SK-N-MC (cell line): ENCODE results near the gene UBD.

ENCODE experiments used
- DNase-seq: peaks from one replicate; pipeline ENCODE4 v3.0.0-alpha.2; 2011; ENCODE audit warnings: low read depth, low spot score
- H3K27ac ChIP-seq: fragments of 200-600 bp; sonication (generic); 2 replicates; pipeline ENCODE4 v1.5.1; 2016; ENCODE audit warnings: mixed run types
- H3K36me3 ChIP-seq: fragments of 200-600 bp; sonication (generic); 2 replicates; pipeline ENCODE4 v1.6.1; 2017; ENCODE audit warnings: antibody characterized with exemption, low read length, mixed read lengths; ENCODE audit not compliant: insufficient read depth
- H3K4me3 ChIP-seq: fragments of 200-600 bp; sonication (generic); 2 replicates; pipeline ENCODE4 v1.5.1; 2016
- H3K9ac ChIP-seq: fragments of 200-600 bp; sonication (generic); 2 replicates; pipeline ENCODE4 v1.8.0; 2017; ENCODE audit warnings: mixed run types, mixed read lengths; ENCODE audit not compliant: insufficient read length
- H3K9me3 ChIP-seq: fragments of 200-600 bp; sonication (generic); 2 replicates; pipeline ENCODE4 v1.6.1; 2017; ENCODE audit warnings: low read depth, mild to moderate bottlenecking, antibody characterized with exemption, low read length, moderate library complexity, mixed read lengths
- EZH2 ChIP-seq: fragments of 200-600 bp; sonication (generic); IDR thresholded peaks from one replicate; pipeline ENCODE4 v1.6.1; 2017; ENCODE audit warnings: antibody characterized with exemption
- FOXP2 ChIP-seq: optimal IDR thresholded peaks from 2 replicates; pipeline ENCODE3; 2011; ENCODE audit warnings: mild to moderate bottlenecking, moderate library complexity; ENCODE audit not compliant: insufficient read depth; ENCODE audit errors: extremely low read length, control extremely low read depth
- POLR2AphosphoS5 ChIP-seq: IDR thresholded peaks from 2 replicates; pipeline ENCODE4 v1.6.1; 2012; ENCODE audit warnings: mild to moderate bottlenecking, low read depth, low read length, borderline replicate concordance

UBD gene

DNA sequence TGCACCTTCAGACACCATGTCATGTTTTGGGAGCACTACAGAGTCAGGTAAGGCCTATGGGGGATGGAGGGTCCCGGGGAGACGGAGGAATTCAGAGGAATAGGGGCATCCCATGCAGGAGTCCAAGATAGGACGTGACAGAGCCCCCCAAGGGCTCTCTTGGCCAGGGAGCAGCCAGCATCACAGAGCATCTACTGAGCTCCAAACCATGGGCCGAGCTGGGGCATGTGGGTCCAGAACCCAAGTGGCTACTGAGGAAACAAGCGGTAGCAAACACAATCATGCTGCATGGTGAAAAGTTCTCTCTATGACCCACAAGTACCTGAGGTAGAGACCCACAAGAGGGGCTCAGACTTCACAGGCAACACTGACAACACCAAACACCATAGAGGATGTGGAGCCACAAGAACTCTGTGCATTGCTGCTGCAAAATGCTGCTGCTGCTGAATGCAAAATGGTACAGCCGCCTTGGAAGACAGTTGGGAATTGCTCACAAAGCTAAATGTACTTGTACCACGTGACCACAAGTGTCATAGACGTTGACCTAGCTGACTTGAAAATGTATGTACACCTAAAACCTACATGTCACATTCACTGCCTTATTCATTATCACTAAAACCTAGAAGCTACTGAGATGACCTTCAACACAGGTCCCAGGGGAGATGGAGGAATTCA is 38.4 kb downstream of the UBD start:
- no peaks in the 10 kb centered on the region for H3K36me3 ChIP-seq
- TF ChIP-seq POLR2AphosphoS5 (no peak), EZH2 (no peak), FOXP2 (no peak)
- no peak overlapping the region for H3K27ac ChIP-seq
- no peaks in the 10 kb centered on the region for H3K9me3 ChIP-seq
- no peak overlapping the region for H3K4me3 ChIP-seq
- no peak overlapping the region for H3K9ac ChIP-seq
- DNase-seq: no peak

DNA sequence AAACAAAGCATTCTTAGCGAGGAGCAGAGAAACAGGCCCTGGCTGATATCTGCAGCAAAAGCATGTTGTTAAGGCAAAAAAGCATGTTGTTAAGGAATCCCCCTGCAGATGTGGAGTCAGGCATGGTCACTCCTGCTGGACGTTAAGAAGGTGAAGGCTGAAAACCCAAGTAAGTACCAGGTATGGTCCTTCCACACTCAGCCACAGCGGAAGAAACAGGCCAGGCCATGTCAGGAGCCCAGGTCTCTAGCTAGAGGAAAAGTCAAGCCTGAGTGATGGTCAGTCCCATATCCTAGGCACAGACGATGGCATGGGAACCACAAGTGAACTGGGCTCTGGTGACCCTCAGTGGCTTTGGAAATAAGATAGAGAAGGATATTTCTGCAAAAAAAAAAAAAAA is 39.3 kb downstream of the UBD start:
- H3K9ac ChIP-seq: no peak overlapping the region
- H3K36me3 ChIP-seq: no peaks in the 10 kb centered on the region
- no peaks in the 10 kb centered on the region for H3K9me3 ChIP-seq
- no peak overlapping the region for H3K27ac ChIP-seq
- DNase-seq: no peak
- TF ChIP-seq POLR2AphosphoS5 (no peak), EZH2 (no peak), FOXP2 (no peak)
- H3K4me3 ChIP-seq: no peak overlapping the region

DNA sequence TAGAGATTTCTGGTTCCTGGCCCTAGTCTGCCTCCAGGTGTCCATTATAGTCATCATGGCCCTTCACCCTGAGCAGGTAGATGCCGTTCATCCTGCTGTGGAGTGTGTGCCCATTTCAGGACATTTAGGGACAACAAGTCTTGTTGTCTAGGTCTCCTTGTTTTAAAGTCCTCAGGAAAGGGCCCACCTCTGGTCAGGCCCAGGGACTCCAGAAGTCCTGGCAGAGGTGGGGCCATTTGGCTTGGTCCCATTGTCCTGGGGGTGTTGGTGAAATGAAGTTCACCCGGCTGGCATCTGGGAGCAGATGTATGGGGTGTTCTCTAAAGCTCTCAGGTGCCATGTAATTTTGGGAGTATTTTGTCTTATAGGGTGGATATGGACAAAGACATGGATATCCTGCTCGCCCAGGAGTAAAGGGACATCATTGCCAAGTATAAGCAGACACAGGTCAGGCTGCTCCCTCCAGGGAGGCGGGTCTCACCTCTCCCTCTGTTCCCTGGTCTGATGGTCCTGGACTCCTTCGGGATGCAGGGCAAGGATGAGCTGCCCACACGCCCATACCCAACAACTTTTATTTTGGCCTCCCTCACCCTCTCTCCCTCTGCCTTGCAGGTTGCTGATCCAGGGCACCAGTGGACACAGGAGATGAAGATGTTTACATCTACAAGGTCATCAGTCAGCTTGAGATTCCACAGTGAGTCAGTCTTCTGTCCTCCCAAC is 40.1 kb downstream of the UBD start:
- DNase-seq: no peak
- no peak overlapping the region for H3K9ac ChIP-seq

DNA sequence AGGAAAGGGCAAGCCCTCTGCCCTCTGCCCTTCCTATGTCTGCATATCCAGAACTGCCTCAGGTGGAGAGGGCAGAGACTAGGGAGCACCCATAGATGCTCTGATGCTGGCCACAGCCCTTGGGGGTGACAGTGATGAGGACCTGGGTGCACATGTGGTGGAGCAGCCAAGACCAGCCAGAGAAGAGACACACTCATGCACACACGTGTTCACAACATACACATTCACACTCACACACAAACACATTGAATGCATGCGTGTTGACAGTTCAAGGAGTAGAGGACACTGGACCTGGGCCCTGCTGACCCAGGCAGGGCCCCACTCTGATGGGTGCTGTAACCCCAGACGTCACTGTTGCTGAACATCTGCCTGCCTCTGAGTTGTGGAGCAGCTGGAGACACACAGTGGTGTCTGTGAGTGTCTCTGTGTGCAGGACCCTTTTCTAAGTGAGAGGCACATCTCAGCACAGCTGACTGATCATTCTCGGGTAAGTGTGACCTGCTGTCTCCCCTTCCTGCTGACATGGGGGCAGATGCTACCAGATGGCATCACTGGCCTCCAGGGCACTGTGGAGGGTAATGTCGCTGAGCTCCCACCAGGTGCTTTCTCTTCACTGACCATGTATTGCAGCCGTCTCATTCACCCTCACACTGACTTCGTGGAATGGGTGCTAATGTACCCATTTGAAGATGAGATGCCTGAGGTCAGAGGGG is 41.6 kb downstream of the UBD start:
- Histone ChIP-seq H3K27ac (no peak overlapping the region), H3K9ac (no peak overlapping the region), H3K36me3 (no peaks in the 10 kb centered on the region), H3K9me3 (no peaks in the 10 kb centered on the region), H3K4me3 (no peak overlapping the region)
- DNase-seq: no peak
- TF ChIP-seq POLR2AphosphoS5 (no peak), EZH2 (no peak), FOXP2 (no peak)

More for the DNA sequence above, 40.1 kb downstream of the UBD start:
- Histone ChIP-seq H3K4me3 (no peak overlapping the region), H3K27ac (no peak overlapping the region), H3K36me3 (no peaks in the 10 kb centered on the region), H3K9me3 (no peaks in the 10 kb centered on the region)
- TF ChIP-seq POLR2AphosphoS5 (no peak), FOXP2 (no peak), EZH2 (no peak)

DNA sequence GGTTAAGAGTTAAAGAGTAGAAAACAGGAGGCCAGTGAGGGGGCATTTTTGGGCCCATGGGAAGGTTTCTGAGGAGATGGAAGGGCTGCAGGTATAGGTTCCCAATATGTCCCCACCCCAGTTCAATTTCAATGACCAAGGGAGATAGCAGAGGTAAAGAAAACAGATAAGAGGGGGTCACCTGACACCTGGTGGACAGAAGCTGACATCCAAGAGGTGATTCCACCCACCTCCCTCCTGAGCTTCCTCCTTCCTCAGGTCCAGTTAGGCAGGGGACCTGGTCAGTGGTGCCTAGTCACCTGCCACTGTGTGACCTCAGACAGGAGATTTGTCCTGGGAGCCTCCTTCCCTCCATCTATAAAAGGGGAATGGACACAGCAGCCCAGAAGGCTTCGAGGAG is 42.3 kb downstream of the UBD start:
- TF ChIP-seq POLR2AphosphoS5 (no peak), FOXP2 (no peak), EZH2 (no peak)
- Histone ChIP-seq H3K9ac (no peak overlapping the region), H3K4me3 (no peak overlapping the region), H3K9me3 (no peaks in the 10 kb centered on the region), H3K27ac (no peak overlapping the region), H3K36me3 (no peaks in the 10 kb centered on the region)
- no peak for DNase-seq

DNA sequence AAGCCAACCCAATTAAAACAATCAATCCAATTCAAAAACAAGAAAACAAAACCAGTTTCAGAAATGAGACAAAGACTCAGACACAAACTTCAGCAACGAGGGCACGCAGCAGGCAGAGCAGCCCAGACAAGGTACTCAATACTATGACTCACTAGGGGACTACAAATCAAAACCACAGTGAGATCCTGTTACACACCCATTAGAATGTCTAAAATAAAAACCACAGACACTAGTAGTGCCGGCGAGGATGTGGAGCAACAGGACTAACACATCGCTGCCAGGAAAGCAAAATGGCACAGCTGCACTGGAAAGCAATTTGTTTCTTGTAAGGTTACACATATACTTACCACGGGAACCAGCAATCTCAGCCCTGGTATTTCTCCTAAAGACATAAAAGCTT is 43.4 kb downstream of the UBD start:
- no peak overlapping the region for H3K9ac ChIP-seq
- H3K27ac ChIP-seq: no peak overlapping the region
- H3K4me3 ChIP-seq: no peak overlapping the region
- no peak for DNase-seq
- TF ChIP-seq FOXP2 (no peak), EZH2 (no peak), POLR2AphosphoS5 (no peak)
- H3K9me3 ChIP-seq: no peaks in the 10 kb centered on the region
- H3K36me3 ChIP-seq: no peaks in the 10 kb centered on the region

DNA sequence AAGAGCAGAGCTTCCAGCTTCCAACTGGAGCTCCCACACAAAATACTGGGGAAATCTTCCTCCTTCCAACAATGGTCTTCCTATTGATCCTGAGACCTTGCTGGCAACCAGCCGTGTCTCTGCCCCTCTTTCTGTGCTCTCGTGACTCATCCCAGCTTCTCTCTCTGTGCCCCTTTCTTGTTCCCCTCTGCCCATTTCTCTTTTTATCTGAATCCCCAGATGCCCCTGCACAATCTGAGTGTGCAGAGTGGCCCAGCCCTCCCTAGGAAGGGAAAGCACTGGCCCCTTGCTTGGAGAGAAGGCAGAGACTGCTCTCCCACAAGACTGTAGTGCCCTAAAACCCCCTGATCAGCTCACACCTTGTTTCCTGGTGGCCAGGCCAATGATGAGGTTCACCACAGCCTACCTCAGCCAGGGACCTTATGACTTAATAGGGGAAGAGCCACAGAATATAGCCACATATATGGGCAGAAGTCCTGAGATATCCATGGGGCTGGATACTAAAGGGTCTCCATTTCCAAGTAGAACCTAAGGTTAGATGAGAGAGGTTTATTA is 48.7 kb downstream of the UBD start:
- no peak overlapping the region for H3K9ac ChIP-seq
- no peak overlapping the region for H3K27ac ChIP-seq
- no peaks in the 10 kb centered on the region for H3K36me3 ChIP-seq
- TF ChIP-seq EZH2 (no peak), FOXP2 (no peak), POLR2AphosphoS5 (no peak)
- no peaks in the 10 kb centered on the region for H3K9me3 ChIP-seq
- no peak overlapping the region for H3K4me3 ChIP-seq
- no peak for DNase-seq

DNA sequence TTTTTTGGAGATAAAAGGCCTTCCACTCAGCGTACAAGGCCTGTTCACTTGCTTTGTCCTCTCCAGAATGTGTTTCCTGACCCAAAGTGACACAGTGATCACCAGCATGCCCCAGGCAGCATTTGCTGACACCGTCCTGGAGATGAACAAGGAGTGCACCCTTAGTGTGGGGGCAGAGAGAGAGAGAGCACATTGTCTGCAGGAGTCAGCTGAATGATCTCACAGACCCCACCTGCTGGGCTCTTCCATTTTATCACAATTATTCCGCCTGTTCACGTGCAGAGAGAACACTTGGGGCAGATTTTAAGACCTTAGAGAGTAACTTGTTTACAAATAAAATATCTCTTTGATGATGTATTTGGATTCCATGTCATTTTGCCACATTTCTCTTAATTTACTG is 49.3 kb downstream of the UBD start:
- H3K9ac ChIP-seq: no peak overlapping the region
- no peak for TF ChIP-seq POLR2AphosphoS5
- TF ChIP-seq EZH2: no peak
- no peak for TF ChIP-seq FOXP2
- H3K27ac ChIP-seq: no peak overlapping the region
- no peaks in the 10 kb centered on the region for H3K36me3 ChIP-seq
- DNase-seq: no peak
- H3K4me3 ChIP-seq: no peak overlapping the region
- no peaks in the 10 kb centered on the region for H3K9me3 ChIP-seq
